ACC112 (cell line): ENCODE measurements around the gene RNF208.

ENCODE experiments used
- H2AFZ ChIP-seq: fragments of 200-600 bp; sonication (generic); one replicate; pipeline ENCODE4 v1.6.0; 2017; ENCODE audit warnings: antibody characterized with exemption, low read length; ENCODE audit not compliant: unreplicated experiment
- H3K27ac ChIP-seq: fragments of 200-600 bp; sonication (generic); 2 replicates; pipeline ENCODE4 v1.5.1; 2014; ENCODE audit warnings: low read depth, mild to moderate bottlenecking, antibody characterized with exemption, low read length, moderate library complexity
- H3K27me3 ChIP-seq: fragments of 200-600 bp; sonication (generic); 2 replicates; pipeline ENCODE4 v1.6.1; 2014; ENCODE audit warnings: mild to moderate bottlenecking, antibody characterized with exemption, low read length, moderate library complexity, mixed read lengths; ENCODE audit not compliant: insufficient read depth
- H3K36me3 ChIP-seq: fragments of 200-600 bp; sonication (generic); 2 replicates; pipeline ENCODE4 v1.6.1; 2016; ENCODE audit warnings: mild to moderate bottlenecking, antibody characterized with exemption, low read length, moderate library complexity, mixed read lengths; ENCODE audit not compliant: insufficient read depth
- H3K4me1 ChIP-seq: fragments of 200-600 bp; sonication (generic); one replicate; pipeline ENCODE4 v1.6.1; 2016; ENCODE audit warnings: low read length, mixed read lengths; ENCODE audit not compliant: insufficient read depth, unreplicated experiment, control insufficient read depth
- H3K4me3 ChIP-seq: fragments of 200-600 bp; sonication (generic); 2 replicates; pipeline ENCODE4 v1.5.1; 2014; ENCODE audit warnings: mild to moderate bottlenecking, low read depth, low read length
- H3K79me2 ChIP-seq: fragments of 200-600 bp; sonication (generic); one replicate; pipeline ENCODE4 v1.6.0; 2016; ENCODE audit warnings: low read length; ENCODE audit not compliant: control insufficient read depth, unreplicated experiment, insufficient read depth

The RNF208 gene

GRCh38 chr9:137194388-137194787 lies 27.7 kb downstream of the RNF208 start:
- Histone ChIP-seq H3K27me3 (no peaks in the 10 kb centered on the region), H3K79me2 (peaks cover 24% of the 10 kb centered on the region), H3K4me1 (peaks cover 15% of the 10 kb centered on the region), H3K27ac (no peak overlapping the region), H2AFZ (no peak overlapping the region), H3K36me3 (no peaks in the 10 kb centered on the region), H3K4me3 (no peak overlapping the region)

GRCh38 chr9:137193771-137194170 lies 28.3 kb downstream of the RNF208 start:
- Histone ChIP-seq H3K4me1 (peaks cover 13% of the 10 kb centered on the region), H3K4me3 (no peak overlapping the region), H2AFZ (no peak overlapping the region), H3K36me3 (no peaks in the 10 kb centered on the region), H3K27me3 (no peaks in the 10 kb centered on the region), H3K79me2 (peaks cover 24% of the 10 kb centered on the region), H3K27ac (no peak overlapping the region)

DNA sequence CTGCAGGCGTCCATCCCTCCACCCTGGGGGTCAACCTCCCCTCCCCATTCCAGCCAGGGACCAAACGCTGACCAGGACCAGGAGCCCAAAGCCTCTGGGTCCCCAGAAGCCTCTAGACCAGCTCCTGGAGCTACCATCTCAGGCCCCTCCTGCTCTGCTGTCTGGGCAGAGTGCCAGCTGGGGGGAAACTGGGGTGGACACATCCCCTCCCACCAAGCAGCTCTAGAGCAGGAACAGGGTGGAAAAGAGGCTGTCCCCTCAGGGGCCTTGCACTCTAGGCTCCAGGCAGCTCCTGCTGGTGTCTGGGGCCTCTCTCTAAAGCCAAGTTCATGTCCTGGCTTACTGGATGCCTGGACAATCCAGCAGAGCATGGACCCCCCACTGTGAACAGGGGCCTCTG lies 29.2 kb downstream of the RNF208 start:
- peaks cover 11% of the 10 kb centered on the region for H3K4me1 ChIP-seq
- H3K27me3 ChIP-seq: no peaks in the 10 kb centered on the region
- H3K79me2 ChIP-seq: peaks cover 24% of the 10 kb centered on the region
- no peak overlapping the region for H2AFZ ChIP-seq
- no peak overlapping the region for H3K27ac ChIP-seq
- H3K36me3 ChIP-seq: no peaks in the 10 kb centered on the region
- H3K4me3 ChIP-seq: no peak overlapping the region

- Histone ChIP-seq H3K4me1 (peaks cover 13% of the 10 kb centered on the region), H2AFZ (no peak overlapping the region), H3K36me3 (no peaks in the 10 kb centered on the region), H3K27me3 (no peaks in the 10 kb centered on the region), H3K4me3 (no peak overlapping the region), H3K27ac (no peak overlapping the region), H3K79me2 (peaks cover 28% of the 10 kb centered on the region)
Observed at GRCh38 chr9:137192448-137192780, 29.6 kb downstream of the RNF208 start.

DNA sequence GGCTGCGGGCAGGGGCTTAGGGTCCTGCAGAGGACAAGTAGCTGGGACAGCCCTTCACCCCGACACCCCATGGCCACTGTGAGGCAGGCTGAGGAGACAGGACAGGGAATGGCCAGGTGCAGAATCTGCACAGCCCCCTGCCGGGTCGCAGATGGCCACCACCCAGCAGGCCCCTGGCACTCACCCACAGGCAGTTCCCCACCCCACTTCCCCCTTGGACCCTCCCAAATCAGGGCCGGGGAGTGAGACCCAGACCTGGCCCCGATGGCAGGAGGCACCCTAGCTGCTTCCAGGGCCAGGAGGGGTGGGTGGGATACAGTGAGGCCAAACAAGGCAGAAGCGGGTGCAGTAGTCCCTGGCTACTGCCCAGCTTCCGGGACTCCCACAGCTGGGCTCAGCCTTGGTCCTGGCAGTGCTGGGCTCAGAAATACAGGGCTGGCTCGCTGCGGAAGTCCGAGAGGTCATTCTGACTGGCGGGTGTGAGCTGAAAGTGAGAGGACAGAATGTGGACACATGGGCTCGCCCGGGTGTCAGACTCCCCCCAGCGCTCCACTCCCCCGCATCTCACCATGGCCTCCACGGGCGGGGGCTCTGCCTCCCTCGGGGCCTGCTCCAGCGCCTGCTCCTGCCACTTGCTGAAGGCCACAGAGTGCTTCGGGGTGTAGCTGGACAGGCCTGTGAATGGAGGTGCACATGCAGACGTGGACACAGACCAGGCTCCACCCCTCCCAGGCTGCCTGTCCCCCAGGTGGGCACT lies 30.2 kb downstream of the RNF208 start:
- Histone ChIP-seq H3K4me3 (no peak overlapping the region), H3K4me1 (peaks cover 18% of the 10 kb centered on the region), H3K27me3 (no peaks in the 10 kb centered on the region), H3K27ac (no peak overlapping the region), H3K36me3 (no peaks in the 10 kb centered on the region), H3K79me2 (peaks cover 33% of the 10 kb centered on the region), H2AFZ (no peak overlapping the region)

GRCh38 chr9:137191245-137191644 lies 30.8 kb downstream of the RNF208 start:
- no peak overlapping the region for H2AFZ ChIP-seq
- no peaks in the 10 kb centered on the region for H3K36me3 ChIP-seq
- H3K4me1 ChIP-seq: peaks cover 18% of the 10 kb centered on the region
- H3K27ac ChIP-seq: no peak overlapping the region
- H3K27me3 ChIP-seq: no peaks in the 10 kb centered on the region
- H3K4me3 ChIP-seq: no peak overlapping the region
- peaks cover 39% of the 10 kb centered on the region for H3K79me2 ChIP-seq

- no peaks in the 10 kb centered on the region for H3K36me3 ChIP-seq
- no peaks in the 10 kb centered on the region for H3K27me3 ChIP-seq
- H3K27ac ChIP-seq: no peak overlapping the region
- peaks cover 18% of the 10 kb centered on the region for H3K4me1 ChIP-seq
- peak overlapping the region; percentile 80 for H3K4me3 ChIP-seq
- peaks cover 40% of the 10 kb centered on the region for H3K79me2 ChIP-seq
- H2AFZ ChIP-seq: no peak overlapping the region
Observed at GRCh38 chr9:137190315-137190856, 31.7 kb downstream of the RNF208 start.

GRCh38 chr9:137189297-137190295 lies 32.4 kb downstream of the RNF208 start:
- peaks cover 18% of the 10 kb centered on the region for H3K4me1 ChIP-seq
- H3K27me3 ChIP-seq: no peaks in the 10 kb centered on the region
- H3K27ac ChIP-seq: peak overlapping the region; percentile 86
- H3K4me3 ChIP-seq: peak overlapping the region; percentile 80
- H2AFZ ChIP-seq: no peak overlapping the region
- H3K36me3 ChIP-seq: no peaks in the 10 kb centered on the region
- peaks cover 40% of the 10 kb centered on the region for H3K79me2 ChIP-seq

DNA sequence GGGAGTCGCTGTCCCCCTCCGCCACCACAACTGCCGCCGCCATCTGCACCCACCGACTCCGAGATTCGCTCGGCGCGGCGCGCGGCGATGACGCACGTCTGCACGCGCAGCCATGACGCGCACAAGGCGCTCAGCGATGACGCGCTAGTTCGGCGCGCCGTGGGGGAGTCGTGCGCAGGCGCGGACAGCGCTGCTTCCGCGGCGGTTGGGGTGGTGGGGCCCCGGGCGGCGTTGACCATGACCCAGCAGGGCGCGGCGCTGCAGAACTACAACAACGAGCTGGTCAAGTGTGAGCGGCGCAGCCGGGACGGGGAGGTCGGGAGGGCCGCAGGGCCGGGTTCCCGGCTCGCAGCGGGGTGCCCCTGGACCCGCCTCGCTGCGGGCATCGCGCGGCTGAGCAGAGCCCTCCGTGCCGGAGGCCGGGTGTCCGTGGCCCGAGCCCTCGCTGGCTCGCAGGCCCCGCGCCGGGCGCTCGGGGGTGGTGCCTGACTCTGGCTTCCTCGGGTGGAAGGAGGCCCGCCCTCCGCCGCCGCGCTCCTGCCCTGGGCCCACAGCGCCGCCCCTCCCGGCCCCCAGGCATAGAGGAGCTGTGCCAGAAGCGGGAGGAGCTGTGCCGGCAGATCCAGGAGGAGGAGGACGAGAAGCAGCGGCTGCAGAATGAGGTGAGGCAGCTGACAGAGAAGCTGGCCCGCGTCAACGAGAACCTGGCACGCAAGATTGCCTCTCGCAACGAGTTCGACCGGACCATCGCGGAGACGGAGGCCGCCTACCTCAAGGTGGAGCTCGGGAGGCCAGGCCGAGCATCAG lies 33.3 kb downstream of the RNF208 start, which contains the start of the genes ANAPC2 and SSNA1:
TSS of gene ANAPC2 (minus strand) at position 71 of the 807 bp plus-strand sequence. CDS start at position 43, 28 bp downstream.
TSS of gene SSNA1 (plus strand) at position 187 of the 807 bp plus-strand sequence. CDS start at position 238, 51 bp downstream.
- H3K27ac ChIP-seq: peak within 1 kb of the TSS; percentile 86
- H3K79me2 ChIP-seq: peaks cover 40% of the 10 kb centered on the region
- peak within 1 kb of the TSS; percentile 80 for H3K4me3 ChIP-seq
- peak within 1 kb of the TSS; percentile 79 for H2AFZ ChIP-seq
- no peaks in the 10 kb centered on the region for H3K27me3 ChIP-seq
- no peaks in the 10 kb centered on the region for H3K36me3 ChIP-seq
- peaks cover 18% of the 10 kb centered on the region for H3K4me1 ChIP-seq

GRCh38 chr9:137188086-137188489 lies 34.0 kb downstream of the RNF208 start:
- Histone ChIP-seq H3K79me2 (peaks cover 40% of the 10 kb centered on the region), H3K4me1 (peaks cover 18% of the 10 kb centered on the region), H3K4me3 (peak overlapping the region; percentile 80), H3K27ac (peak overlapping the region; percentile 86), H2AFZ (peak overlapping the region; percentile 79), H3K36me3 (no peaks in the 10 kb centered on the region), H3K27me3 (no peaks in the 10 kb centered on the region)
